HG03571 (cell line): Measurements from ENCODE around the gene TMC6.
"Not testable (repeated sequence)": the region's sequence is repeated elsewhere in the genome, so short reads cannot be mapped to it uniquely, and the experiment has no call there.

Experiments
- ATAC-seq: cut with Tn5 transposase; IDR thresholded peaks from one replicate; pipeline ENCODE4 v1.9.1; 2021; ENCODE audit not compliant: unreplicated experiment

The TMC6 gene

GRCh38 chr17:78082988-78083387 lies 45.6 kb downstream of the TMC6 start:
- ATAC-seq: no peak

DNA sequence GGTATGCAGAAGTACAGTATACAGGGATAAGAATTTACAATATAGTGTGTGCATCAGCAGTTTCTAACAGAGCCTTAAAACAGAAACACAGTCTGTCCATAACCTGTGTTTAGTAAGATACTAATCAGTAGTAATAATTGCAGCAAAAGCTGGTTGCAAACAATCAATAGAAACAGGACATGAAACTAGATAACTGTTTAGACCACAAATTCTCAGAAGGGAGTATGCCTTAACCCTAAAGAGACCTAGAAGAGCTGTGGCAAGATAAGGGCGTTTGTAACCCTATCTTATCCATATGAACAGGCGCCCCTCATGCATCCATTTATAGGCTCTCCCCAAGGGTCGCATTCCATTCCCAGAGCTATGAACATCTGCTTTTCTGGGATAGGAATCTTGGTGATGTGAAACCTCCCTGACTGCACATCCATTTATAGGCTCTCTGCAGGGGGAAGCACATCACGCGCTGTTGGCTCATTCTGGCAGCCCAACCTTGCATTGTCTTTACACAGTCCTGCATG lies 46.1 kb downstream of the TMC6 start:
- not testable (repeated sequence) for ATAC-seq

DNA sequence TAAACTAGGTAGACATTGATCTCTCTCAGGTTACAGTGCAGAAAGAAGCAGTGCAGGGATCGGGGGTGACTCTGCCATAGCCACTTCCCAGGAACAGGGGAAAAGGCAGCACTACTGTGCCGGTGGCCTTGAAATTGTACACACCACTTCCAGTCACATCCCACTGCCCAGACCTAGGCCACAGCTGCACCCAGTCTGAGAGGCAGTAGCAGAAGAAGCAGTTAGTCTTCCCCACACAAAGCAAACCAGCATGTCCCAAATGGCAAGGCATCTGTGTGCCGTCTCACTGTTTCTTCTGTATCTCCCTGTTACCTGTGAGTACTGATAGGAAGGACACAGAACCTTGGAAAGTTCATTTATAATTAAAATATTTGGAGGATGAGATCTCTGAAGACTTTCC lies 47.0 kb downstream of the TMC6 start:
- no peak for ATAC-seq

DNA sequence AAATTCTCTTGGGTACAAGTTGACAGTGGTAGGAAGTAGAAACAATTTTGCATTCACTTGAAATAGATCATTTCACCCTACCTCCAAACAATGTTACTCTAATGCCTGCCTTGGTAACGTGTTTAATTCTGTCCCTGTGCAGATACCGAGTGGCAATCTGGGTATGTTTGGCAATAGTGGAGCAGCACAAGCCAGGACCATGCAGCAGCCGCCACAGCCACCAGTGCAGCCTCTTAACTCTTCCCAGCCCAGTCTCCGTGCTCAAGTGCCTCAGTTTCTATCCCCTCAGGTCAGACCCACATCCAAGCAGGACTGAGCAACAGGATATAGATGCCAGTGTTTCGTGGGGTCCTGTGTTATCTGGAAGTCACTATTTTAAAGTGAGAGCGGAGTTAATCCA lies 49.3 kb downstream of the TMC6 start:
- no peak for ATAC-seq

DNA sequence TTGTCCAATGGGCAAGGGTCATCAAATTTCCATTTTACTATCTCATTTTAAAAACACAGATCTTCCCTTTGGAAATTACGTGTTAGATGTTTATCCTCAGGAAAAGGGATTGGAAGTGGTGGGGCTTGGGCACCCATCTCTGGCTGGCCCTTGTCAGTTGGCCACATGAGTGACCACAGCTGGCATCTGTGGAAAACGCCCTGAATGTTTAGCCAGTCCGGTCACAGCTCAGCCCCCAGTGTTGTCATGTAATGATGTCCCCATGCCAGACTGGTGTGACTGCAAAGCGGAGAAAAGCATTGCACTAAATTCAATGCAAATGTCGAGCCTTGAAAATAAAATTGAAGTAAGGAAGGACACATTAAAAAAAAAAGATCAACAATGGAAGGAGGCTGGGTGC lies 53.0 kb downstream of the TMC6 start:
- ATAC-seq: no peak

- no peak for ATAC-seq
Observed at GRCh38 chr17:78075011-78075410, 53.5 kb downstream of the TMC6 start.

- ATAC-seq: no peak
Observed at GRCh38 chr17:78072961-78073360, 55.6 kb downstream of the TMC6 start.

DNA sequence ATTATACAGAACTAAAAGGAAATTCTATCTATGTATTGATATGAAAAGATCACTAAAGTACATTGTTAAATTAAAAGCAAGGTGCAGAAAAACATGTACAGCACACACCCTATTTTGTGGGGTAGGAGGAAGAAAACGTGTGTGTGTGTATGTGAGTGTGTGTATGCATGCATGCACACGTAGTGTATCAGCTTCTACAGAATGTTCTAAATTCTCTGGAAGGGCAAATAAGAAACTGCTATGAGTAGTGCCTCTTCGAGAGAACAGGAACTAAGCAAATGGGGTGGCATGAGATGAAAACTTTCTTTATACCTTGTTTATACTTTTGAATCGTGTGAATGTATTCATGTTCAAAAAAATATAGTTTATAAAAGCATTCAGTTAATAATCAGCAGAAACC lies 58.9 kb downstream of the TMC6 start:
- ATAC-seq: no peak

DNA sequence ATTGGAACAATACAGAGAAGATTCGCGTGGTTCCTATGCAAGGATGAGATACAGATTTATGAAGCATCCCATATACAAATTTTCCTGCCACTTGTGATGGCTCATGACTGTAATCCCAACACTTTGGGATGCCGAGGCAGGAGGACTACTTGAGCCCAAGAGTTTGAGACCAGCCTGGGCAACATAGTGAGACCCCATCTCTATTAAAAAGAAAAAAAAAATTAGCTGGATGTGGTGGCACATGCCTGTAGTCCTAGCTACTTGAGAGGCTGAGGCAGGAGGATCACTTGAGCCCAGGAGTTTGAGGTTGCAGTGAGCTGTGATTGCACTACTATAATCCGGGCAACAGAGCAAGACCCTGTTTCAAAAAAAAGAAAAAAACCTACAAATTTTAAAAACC lies 61.6 kb downstream of the TMC6 start:
- not testable (repeated sequence) for ATAC-seq

DNA sequence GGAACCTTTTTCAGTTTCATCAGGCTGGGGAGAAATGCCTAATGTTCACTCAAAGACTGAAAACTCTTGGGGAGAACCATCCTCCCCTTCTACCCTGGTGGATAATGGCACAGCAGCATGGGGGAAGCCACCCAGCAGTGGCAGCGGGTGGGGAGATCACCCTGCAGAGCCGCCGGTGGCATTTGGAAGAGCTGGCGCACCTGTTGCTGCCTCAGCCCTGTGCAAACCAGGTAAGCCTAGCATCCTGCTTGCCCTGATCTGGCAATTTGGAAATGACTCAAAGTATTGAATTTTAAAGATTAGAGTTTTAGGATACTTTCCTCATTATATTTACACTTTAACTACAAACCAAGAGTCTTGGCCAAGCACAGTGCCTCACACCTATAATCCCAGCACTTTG lies 63.8 kb downstream of the TMC6 start:
- no peak for ATAC-seq

- ATAC-seq: no peak
Observed at GRCh38 chr17:78063489-78063888, 65.1 kb downstream of the TMC6 start.

DNA sequence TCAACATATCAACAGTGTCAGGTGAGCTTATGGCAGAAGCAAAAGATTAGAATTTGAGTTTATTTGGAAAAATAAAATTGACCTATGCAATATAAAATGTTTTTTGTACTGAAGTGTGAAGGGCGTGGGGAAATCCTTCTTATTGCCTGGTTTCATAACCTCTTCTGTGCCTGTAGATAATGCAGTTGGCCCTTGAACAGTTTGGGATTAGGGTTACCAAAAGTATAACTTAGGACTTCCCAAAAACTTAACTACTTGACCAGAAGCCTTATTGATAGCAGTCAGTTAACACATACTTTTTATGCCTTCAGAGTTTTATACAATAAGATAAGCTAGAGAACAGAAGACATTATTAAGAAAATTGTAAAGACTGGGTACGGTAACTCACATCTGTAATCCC lies 66.0 kb downstream of the TMC6 start:
- no peak for ATAC-seq
